ENCODE measurements around the gene PADI3.
"Not testable (repeated sequence)": the region's sequence is repeated elsewhere in the genome, so short reads cannot be mapped to it uniquely, and the experiment has no call there.

The PADI3 gene

GRCh38 chr1:17305576-17306095 is 56.7 kb downstream of the PADI3 start:
- no peak for DNase-seq

GRCh38 chr1:17306407-17306806 is 57.5 kb downstream of the PADI3 start:
- no peak for DNase-seq

- no peak for DNase-seq
These were observed 58.0 kb downstream of the PADI3 start for GRCh38 chr1:17306921-17307320.

GRCh38 chr1:17307329-17307728 is 58.4 kb downstream of the PADI3 start:
- no peak for DNase-seq

GRCh38 chr1:17307946-17308345 is 59.0 kb downstream of the PADI3 start, which contains the start of gene PADI4:
Gene PADI4, plus strand, starts transcription at chr1:17308197. Its CDS starts 26 bp downstream, at chr1:17308223.
- DNase-seq: no peak

GRCh38 chr1:17308593-17308992 is 59.7 kb downstream of the PADI3 start:
- DNase-seq: no peak

- no peak for DNase-seq
These were observed 60.6 kb downstream of the PADI3 start for GRCh38 chr1:17309426-17310067.

GRCh38 chr1:17310068-17310640 is 61.3 kb downstream of the PADI3 start:
- no peak for DNase-seq

- DNase-seq: no peak
These were observed 64.8 kb downstream of the PADI3 start for GRCh38 chr1:17313530-17314309.

- DNase-seq: no peak
These were observed 65.6 kb downstream of the PADI3 start for GRCh38 chr1:17314491-17314971.

- no peak for DNase-seq
These were observed 66.7 kb downstream of the PADI3 start for GRCh38 chr1:17315542-17316130.

- DNase-seq: no peak
These were observed 67.8 kb downstream of the PADI3 start for GRCh38 chr1:17316704-17317103.

- no peak for DNase-seq
These were observed 69.4 kb downstream of the PADI3 start for GRCh38 chr1:17318262-17318661.

GRCh38 chr1:17319561-17320350 is 70.9 kb downstream of the PADI3 start:
- no peak for DNase-seq

GRCh38 chr1:17321857-17322390 is 73.0 kb downstream of the PADI3 start:
- DNase-seq: not testable (repeated sequence)

- no peak for DNase-seq
These were observed 80.0 kb downstream of the PADI3 start for GRCh38 chr1:17328855-17329254.

GRCh38 chr1:17329610-17330009 is 80.7 kb downstream of the PADI3 start:
- DNase-seq: no peak

GRCh38 chr1:17330856-17331255 is 82.0 kb downstream of the PADI3 start:
- no peak for DNase-seq

GRCh38 chr1:17333081-17333480 is 84.2 kb downstream of the PADI3 start:
- DNase-seq: no peak

Data from NCI-H510A treated with DMSO at 0.1 percent for 48 hours (cell line).